GM18505 (cell line): ENCODE results near the gene RANBP17.
"Not testable (repeated sequence)": the region's sequence is repeated elsewhere in the genome, so short reads cannot be mapped to it uniquely, and the experiment has no call there.

ENCODE experiments used
- ATAC-seq: cut with Tn5 transposase; IDR thresholded peaks from one replicate; pipeline ENCODE4 v1.9.1; 2021; ENCODE audit not compliant: unreplicated experiment
- POLR2A ChIP-seq: IDR thresholded peaks from 4 replicates; pipeline ENCODE4 v1.6.1; 2011; ENCODE audit warnings: borderline replicate concordance; ENCODE audit not compliant: insufficient read depth, insufficient read length; ENCODE audit errors: extremely low read depth

RANBP17 gene

DNA sequence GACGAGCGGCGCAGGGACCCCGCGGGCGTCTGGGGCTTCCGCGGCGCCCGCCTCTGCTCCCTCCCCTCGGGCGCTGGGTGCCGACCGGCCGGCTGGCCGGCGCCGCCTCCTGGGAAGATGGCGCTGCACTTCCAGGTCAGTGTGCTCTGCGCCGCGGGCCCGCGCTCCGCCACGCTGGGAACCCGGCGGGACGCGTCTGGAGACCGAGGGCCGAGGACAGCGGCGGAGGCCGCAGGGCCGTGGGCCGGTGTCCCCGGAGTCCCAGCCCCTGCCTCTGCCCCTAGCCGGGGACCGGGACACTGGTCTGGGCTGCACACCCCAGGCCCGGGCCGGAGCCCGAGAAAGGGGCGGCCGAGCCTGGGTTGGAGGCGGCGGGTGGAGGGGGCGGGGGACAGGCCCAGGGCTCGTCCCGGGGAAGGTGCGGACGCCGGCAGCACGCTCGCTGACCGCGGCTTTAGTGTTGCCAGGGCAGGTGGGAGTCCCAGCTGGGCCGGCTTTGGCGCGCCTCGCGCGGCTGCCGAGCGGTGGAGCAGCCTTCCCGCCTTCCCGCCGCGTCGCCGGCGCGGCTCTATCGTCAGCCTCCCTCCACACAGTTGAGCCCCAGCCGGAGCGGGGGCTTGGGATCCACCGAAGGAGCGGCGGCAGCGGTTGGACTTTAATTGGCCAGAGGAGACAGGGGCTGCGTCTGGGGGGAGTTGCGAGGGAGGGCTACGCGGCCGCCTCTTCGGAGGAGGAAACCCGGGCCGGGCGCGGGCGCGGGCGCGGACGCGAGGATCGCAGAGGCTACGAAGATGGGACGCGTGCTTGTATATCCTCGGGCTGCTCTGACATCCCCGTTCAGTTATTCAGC lies at the start of gene RANBP17:
RANBP17 (plus strand) TSS at position 102 of the 850 bp plus-strand sequence.
- ATAC-seq = no peak
- TF ChIP-seq POLR2A = no peak

DNA sequence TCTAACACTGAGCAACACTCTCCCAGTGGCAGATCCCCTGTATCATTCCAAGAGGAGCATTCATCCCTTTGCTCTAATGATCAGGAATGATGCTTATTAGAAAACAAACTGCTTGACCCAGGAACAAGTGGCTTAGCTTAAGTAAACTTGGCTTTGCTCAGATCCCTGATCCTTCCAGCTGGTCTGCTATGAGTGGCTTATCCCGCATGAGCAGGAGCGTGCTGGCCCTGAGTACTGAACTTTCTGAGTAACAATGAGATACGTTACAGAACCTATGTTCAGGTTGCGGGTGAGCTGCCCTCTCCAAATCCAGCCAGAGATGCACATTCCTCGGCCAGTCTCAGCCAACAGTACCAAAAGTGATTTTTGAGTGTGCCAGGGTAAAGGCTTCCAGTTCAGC lies 48.6 kb upstream of the RANBP17 start:
- ATAC-seq = no peak
- TF ChIP-seq POLR2A = no peak

GRCh38 chr5:170817195-170817594 lies 44.6 kb upstream of the RANBP17 start:
- TF ChIP-seq POLR2A = no peak

GRCh38 chr5:170818232-170818631 lies 43.6 kb upstream of the RANBP17 start:
- no peak for ATAC-seq
- TF ChIP-seq POLR2A = no peak

More at GRCh38 chr5:170817195-170817594, 44.6 kb upstream of the RANBP17 start:
- ATAC-seq = no peak

DNA sequence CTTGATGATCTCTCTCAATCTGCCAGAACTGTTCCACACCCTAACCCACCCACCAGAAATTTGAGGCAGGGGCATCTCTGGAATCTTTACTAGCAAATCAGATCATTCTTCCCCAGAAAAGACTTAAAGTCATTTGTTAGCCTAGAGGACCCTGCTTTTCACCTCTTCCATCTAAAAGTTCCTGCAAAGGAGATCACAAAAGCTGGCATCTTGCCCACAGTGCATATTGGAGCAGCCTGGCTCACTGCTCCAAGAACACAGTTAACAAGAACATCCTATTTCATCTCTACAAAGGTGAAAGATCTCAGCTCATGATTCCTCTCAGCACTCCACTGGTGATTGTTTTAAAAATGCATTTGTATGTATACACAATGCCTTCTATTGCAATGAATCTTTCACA lies 42.0 kb upstream of the RANBP17 start:
- no peak for ATAC-seq

DNA sequence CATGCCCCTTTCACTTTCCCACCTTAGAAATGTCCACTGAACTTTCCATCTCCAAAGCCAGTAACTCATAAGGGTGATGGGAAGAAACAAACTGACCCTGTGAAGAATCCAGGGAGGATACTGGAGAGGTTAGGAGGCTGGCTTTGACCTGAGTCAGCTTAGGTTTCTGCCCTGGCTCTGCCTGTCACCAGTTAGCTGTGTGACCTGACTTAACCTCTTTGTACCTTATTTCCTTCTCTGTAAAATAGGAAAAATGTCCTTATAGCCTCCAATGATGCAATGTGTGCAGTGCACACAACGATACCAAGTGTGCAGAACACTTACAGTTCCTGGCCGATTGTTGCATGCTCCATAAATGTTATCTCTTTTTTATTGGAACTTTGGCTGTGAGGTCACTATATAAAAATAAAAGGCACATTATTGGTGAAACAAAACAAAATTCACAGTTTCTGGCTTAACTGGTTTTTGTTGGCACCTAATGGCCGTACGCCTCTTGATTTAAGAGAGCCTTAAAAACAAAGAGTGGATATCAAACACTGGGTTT lies 40.5 kb upstream of the RANBP17 start:
- ATAC-seq = no peak
- no peak for TF ChIP-seq POLR2A

More for the DNA sequence above, 42.0 kb upstream of the RANBP17 start:
- no peak for TF ChIP-seq POLR2A

- TF ChIP-seq POLR2A = no peak
- no peak for ATAC-seq
These were observed 35.7 kb upstream of the RANBP17 start for GRCh38 chr5:170826117-170826516.

DNA sequence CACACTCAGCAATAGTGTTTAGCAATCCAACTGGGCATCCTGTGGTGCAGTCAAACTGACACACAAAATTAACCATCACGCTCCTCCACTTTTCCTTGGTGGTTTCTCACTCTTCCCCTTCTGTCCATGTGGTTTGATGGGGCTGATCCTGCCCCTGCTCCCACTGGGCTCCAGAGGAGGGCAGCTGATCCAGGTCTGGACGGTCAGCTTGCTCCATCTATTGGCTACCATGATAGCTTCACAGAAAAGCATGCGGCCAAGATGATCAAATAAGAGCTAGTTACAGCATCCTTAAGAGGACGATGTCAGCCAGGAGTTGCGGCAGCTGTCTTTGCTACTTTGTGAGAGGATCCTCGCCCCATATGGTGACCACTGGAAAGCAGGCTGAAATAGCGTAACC lies 29.6 kb upstream of the RANBP17 start:
- ATAC-seq = no peak
- no peak for TF ChIP-seq POLR2A

- ATAC-seq = not testable (repeated sequence)
These were observed 27.8 kb upstream of the RANBP17 start for GRCh38 chr5:170833981-170834380.

GRCh38 chr5:170836226-170836625 lies 25.6 kb upstream of the RANBP17 start:
- ATAC-seq = no peak
- TF ChIP-seq POLR2A = no peak

GRCh38 chr5:170843870-170844269 lies 17.9 kb upstream of the RANBP17 start:
- TF ChIP-seq POLR2A = no peak

GRCh38 chr5:170844651-170845050 lies 17.2 kb upstream of the RANBP17 start:
- ATAC-seq = no peak
- TF ChIP-seq POLR2A = no peak

More at GRCh38 chr5:170843870-170844269, 17.9 kb upstream of the RANBP17 start:
- no peak for ATAC-seq

DNA sequence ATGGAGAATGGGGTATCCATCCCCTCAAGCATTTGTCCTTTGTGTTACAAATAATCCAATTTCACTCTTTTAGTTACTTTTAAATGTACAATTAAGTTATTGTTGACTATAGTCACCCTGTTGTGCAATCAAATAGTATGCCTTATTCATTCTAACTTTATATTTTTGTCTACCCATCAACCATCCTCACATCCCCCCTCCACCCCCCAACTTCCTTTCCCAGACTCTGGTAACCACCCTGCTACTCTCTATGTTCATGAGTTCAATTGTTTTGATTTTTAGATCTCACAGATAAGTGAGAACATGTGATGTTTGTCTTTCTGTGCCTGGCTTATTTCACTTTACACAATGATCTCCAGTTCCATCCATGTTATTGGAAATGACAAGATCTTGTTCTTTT lies 15.4 kb upstream of the RANBP17 start:
- no peak for TF ChIP-seq POLR2A
- no peak for ATAC-seq

- no peak for ATAC-seq
These were observed 15.0 kb upstream of the RANBP17 start for GRCh38 chr5:170846846-170847245.

More at GRCh38 chr5:170846846-170847245, 15.0 kb upstream of the RANBP17 start:
- no peak for TF ChIP-seq POLR2A
